SK-N-SH (cell line): Measurements from ENCODE around the gene CPOX.

ENCODE experiments used
- CTCF ChIP-seq: fragments of 200-600 bp; sonication (generic); IDR thresholded peaks from 2 replicates; pipeline ENCODE4 v1.6.1; 2017; ENCODE audit warnings: antibody characterized with exemption, mild to moderate bottlenecking, moderate library complexity
- EP300 ChIP-seq, 2 experiments: IDR thresholded peaks; 2 replicates each; pipeline versions ENCODE4 v1.4.0 to v1.6.1; 2012; ENCODE audit warnings: borderline replicate concordance in 1 of 2, low read depth in 1 of 2, low read length in 1 of 2
- EZH2phosphoT487 ChIP-seq: fragments of 200-600 bp; sonication (generic); IDR thresholded peaks from 2 replicates; pipeline ENCODE4 v1.6.1; 2017; ENCODE audit warnings: low read depth, mixed run types, mild to moderate bottlenecking, antibody characterized with exemption, moderate library complexity, borderline replicate concordance
- JUND ChIP-seq: IDR thresholded peaks from 2 replicates; pipeline ENCODE4 v1.4.0; 2012
- PBX3 ChIP-seq: IDR thresholded peaks from 2 replicates; pipeline ENCODE4; 2012
- POLR2AphosphoS5 ChIP-seq: IDR thresholded peaks from 2 replicates; pipeline ENCODE4 v1.6.1; 2012; ENCODE audit warnings: low read depth, low read length
- RFX5 ChIP-seq: IDR thresholded peaks from 2 replicates; pipeline ENCODE4 v1.6.1; 2012; ENCODE audit warnings: mild to moderate bottlenecking, improper control_type of control experiment, low read length
- RXRA ChIP-seq: IDR thresholded peaks from 2 replicates; pipeline ENCODE4 v1.4.0; 2012; ENCODE audit warnings: low read depth, mild to moderate bottlenecking, borderline replicate concordance
- SMC3 ChIP-seq: IDR thresholded peaks from 2 replicates; pipeline ENCODE4 v1.6.1; 2012; ENCODE audit warnings: low read depth, low read length, improper control_type of control experiment
- USF1 ChIP-seq: IDR thresholded peaks from 2 replicates; pipeline ENCODE4 v1.4.0; 2012; ENCODE audit warnings: low read depth, borderline replicate concordance
- TF ChIP-seq, protein P1 (sequence below): IDR thresholded peaks from 2 replicates; pipeline ENCODE4 v1.4.0; 2012; ENCODE audit warnings: low read depth, borderline replicate concordance
- TF ChIP-seq, protein P2 (sequence below): fragments of 150-350 bp; IDR thresholded peaks from 2 replicates; pipeline ENCODE4 v1.6.1; 2017; ENCODE audit warnings: antibody characterized with exemption, low read length, low read depth, borderline replicate concordance

DNA sequence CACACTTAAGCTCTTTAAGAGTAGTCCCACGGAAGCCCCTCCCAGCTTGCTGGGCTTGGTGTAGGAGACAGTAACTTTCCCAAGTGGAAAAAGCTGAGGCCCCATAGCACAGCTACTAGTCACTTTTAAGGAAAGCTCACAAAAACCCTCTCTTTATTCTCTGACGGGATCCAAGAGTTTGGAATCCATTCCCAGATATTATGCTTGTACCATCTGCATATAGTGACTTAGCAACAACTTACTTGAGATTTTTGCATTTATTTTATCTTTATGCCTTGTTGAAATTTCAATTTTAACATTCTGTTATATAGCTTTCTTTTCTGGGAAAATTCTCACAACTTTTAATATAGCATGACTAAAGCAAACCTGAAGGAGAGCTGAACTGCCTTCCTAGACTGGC lies 42.2 kb downstream of the CPOX start:
- TF ChIP-seq POLR2AphosphoS5 (no peak), EZH2phosphoT487 (no peak), SMC3 (no peak), RFX5 (no peak), RXRA (no peak), JUND (no peak), EP300 (IDR thresholded peaks at IDR 0.05; ENCODE audit: borderline replicate concordance in 1 of 2, low read depth in 1 of 2, low read length in 1 of 2) (no peak), CTCF (no peak), USF1 (no peak), PBX3 (no peak)
- TF ChIP-seq, protein P1, sequence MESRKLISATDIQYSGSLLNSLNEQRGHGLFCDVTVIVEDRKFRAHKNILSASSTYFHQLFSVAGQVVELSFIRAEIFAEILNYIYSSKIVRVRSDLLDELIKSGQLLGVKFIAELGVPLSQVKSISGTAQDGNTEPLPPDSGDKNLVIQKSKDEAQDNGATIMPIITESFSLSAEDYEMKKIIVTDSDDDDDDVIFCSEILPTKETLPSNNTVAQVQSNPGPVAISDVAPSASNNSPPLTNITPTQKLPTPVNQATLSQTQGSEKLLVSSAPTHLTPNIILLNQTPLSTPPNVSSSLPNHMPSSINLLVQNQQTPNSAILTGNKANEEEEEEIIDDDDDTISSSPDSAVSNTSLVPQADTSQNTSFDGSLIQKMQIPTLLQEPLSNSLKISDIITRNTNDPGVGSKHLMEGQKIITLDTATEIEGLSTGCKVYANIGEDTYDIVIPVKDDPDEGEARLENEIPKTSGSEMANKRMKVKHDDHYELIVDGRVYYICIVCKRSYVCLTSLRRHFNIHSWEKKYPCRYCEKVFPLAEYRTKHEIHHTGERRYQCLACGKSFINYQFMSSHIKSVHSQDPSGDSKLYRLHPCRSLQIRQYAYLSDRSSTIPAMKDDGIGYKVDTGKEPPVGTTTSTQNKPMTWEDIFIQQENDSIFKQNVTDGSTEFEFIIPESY: no peak
- TF ChIP-seq, protein P2, sequence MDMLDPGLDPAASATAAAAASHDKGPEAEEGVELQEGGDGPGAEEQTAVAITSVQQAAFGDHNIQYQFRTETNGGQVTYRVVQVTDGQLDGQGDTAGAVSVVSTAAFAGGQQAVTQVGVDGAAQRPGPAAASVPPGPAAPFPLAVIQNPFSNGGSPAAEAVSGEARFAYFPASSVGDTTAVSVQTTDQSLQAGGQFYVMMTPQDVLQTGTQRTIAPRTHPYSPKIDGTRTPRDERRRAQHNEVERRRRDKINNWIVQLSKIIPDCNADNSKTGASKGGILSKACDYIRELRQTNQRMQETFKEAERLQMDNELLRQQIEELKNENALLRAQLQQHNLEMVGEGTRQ: no peak
